Measurements from ENCODE around the gene EXO1.

- TF ChIP-seq CTCF (IDR thresholded peaks at IDR 0.05; ENCODE audit: low read depth, low read length, poor library complexity, severe bottlenecking) (no peak), EZH2phosphoT487 (IDR thresholded peaks at IDR 0.05; ENCODE audit: borderline replicate concordance, low read length) (no peak)
Observed at GRCh38 chr1:241821363-241821762, 26.6 kb upstream of the EXO1 start.

Measured in DOHH2 (cell line).